Left ventricle myocardium inferior (tissue), 1 donor: ENCODE measurements around the gene OTOS. TPM values are rescaled to one million over a fixed set of nuclear protein-coding genes. Genes with fewer than 3 reads are reported as not detected.

ENCODE experiments used
- DNase-seq: peaks from one replicate; pipeline ENCODE4 v3.0.0-alpha.2; 2020
- H3K27ac ChIP-seq: fragments of 200-600 bp; replicated peaks from 2 replicates; pipeline ENCODE4 v1.8.0; 2021
- H3K27me3 ChIP-seq: fragments of 200-600 bp; 2 replicates; pipeline ENCODE4 v1.8.0; 2021; ENCODE audit warnings: low read depth
- H3K36me3 ChIP-seq: fragments of 200-600 bp; 2 replicates; pipeline ENCODE4 v1.8.0; 2021
- H3K4me1 ChIP-seq: fragments of 200-600 bp; 2 replicates; pipeline ENCODE4 v1.8.0; 2021
- H3K4me3 ChIP-seq: fragments of 200-600 bp; 2 replicates; pipeline ENCODE4 v1.8.0; 2021; ENCODE audit warnings: mild to moderate bottlenecking, moderate library complexity
- H3K9me3 ChIP-seq: fragments of 200-600 bp; replicated peaks from 2 replicates; pipeline ENCODE4 v1.8.0; 2021
- intact Hi-C: fragments of 100-400 bp; cut with micrococcal nuclease; formaldehyde crosslinking; loops from one replicate; pipeline ENCODE4 v1.11.0; 2022
- total RNA-seq: library from RNA; stranded (reverse); fragmentation: NEBNext Ultra II Directional; extraction: Animal tissue kit (Norgen Biotek cat#: 25700); gene quantifications from one replicate; pipeline ENCODE4 v1.2.1, GENCODE V29; 2021
- TF ChIP-seq, protein P1 (sequence below): fragments of 200-600 bp; IDR thresholded peaks from 2 replicates; pipeline ENCODE4 v1.8.0; 2021; ENCODE audit warnings: antibody characterized with exemption, mild to moderate bottlenecking, borderline replicate concordance
- donor health status: DM: no; HTN: yes; CAD: no; lungs with severe emphysema.

OTOS gene
- total RNA-seq, 1 donor from 2014 or later, result not detected

DNA sequence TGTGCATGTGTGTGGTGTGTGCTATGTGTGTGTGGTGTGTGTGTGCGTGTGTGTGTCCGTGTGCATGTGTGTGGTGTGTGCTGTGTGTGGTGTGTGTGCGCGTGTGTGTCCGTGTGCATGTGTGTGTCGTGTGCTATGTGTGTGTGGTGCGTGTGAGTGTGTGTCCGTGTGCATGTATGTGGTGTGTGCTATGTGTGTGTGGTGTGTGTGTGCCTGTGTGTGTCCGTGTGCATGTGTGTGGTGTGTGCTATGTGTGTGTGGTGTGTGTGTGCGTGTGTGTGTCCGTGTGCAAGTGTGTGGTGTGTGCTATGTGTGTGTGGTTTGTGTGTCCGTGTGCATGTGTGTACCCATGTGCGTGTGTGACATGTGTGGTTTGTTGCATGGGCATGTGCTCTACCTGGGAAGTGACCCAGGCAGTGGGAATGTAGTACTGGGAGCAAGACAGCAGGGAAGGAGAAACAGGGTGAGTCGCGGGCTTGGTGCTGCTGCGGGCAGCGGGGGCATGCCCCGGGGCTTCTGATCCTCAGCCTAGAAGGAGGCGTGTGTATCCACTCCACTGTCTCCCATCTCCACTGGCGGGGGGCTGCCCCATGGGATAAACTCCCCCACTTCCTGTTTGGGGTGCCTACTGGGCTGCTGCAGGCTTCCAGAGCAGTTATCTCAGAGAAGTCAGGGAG lies 7.6 kb upstream of the OTOS start:
- intact Hi-C loops, result no loop called here
- DNase-seq, result no peak
- no peaks in the 10 kb centered on the region for H3K4me1 ChIP-seq
- no peaks in the 10 kb centered on the region for H3K9me3 ChIP-seq
- H3K27ac ChIP-seq, result no peak overlapping the region
- peaks cover 77% of the 10 kb centered on the region for H3K27me3 ChIP-seq
- no peaks in the 10 kb centered on the region for H3K36me3 ChIP-seq
- TF ChIP-seq, protein P1, sequence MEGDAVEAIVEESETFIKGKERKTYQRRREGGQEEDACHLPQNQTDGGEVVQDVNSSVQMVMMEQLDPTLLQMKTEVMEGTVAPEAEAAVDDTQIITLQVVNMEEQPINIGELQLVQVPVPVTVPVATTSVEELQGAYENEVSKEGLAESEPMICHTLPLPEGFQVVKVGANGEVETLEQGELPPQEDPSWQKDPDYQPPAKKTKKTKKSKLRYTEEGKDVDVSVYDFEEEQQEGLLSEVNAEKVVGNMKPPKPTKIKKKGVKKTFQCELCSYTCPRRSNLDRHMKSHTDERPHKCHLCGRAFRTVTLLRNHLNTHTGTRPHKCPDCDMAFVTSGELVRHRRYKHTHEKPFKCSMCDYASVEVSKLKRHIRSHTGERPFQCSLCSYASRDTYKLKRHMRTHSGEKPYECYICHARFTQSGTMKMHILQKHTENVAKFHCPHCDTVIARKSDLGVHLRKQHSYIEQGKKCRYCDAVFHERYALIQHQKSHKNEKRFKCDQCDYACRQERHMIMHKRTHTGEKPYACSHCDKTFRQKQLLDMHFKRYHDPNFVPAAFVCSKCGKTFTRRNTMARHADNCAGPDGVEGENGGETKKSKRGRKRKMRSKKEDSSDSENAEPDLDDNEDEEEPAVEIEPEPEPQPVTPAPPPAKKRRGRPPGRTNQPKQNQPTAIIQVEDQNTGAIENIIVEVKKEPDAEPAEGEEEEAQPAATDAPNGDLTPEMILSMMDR, result no peak
- H3K4me3 ChIP-seq, result no peak overlapping the region

DNA sequence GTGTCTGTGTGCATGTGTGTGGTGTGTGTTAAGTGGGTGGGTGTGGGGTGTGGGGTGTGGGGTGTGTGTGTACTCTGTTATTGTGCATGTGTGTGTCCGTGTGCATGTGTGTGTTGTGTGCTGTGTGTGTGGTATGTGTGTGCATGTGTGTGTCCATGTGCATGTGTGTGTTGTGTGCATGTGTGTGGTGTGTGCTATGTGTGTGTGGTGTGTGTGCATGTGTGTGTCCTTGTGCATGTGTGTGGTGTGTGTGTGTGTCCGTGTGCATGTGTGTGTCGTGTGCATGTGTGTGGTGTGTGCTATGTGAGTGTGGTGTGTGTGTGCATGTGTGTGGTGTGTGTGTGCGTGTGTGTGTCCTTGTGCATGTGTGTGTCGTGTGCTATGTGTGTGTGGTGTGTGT lies 6.9 kb upstream of the OTOS start:
- intact Hi-C loops, result no loop called here
- TF ChIP-seq, protein P1, result no peak
- Histone ChIP-seq H3K27me3 (peaks cover 82% of the 10 kb centered on the region), H3K36me3 (no peaks in the 10 kb centered on the region), H3K4me1 (no peaks in the 10 kb centered on the region), H3K27ac (no peak overlapping the region), H3K9me3 (no peaks in the 10 kb centered on the region), H3K4me3 (no peak overlapping the region)
- no peak for DNase-seq

DNA sequence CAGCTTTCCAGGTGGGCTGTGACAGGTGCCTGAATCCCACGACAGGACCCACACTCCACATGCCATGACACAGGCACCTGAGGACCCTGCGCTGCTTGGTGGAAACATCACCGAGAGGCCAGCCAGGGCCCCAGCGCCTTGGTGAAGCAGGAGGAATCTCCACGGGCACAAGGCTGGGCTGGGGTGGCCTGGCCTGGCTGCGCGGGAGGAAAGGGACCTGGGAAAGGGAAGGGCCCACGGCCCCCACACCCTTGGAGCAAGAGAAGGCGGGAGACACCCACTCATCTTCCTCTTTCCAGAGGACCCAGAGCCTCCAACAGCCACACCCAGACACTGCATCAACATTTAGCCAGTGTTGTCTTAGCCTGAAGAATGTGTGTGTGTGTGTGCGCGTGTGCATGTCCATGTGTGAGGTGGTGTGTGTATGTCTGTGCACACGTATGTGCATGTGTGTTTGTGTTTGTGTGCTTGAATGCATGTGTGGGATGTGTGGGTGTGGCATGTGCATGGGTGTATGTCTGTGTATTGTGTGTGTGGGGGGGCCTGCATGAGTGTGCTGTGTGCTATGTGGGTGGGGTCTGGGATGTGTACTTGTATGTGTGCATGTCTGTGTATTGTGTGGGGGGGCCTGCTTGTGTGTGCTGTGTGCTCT lies 6.3 kb upstream of the OTOS start:
- Histone ChIP-seq H3K36me3 (no peaks in the 10 kb centered on the region), H3K4me3 (no peak overlapping the region), H3K27me3 (peaks cover 87% of the 10 kb centered on the region), H3K9me3 (no peaks in the 10 kb centered on the region), H3K4me1 (no peaks in the 10 kb centered on the region), H3K27ac (no peak overlapping the region)
- TF ChIP-seq, protein P1, result no peak
- no peak for DNase-seq
- intact Hi-C loops, result no loop called here

DNA sequence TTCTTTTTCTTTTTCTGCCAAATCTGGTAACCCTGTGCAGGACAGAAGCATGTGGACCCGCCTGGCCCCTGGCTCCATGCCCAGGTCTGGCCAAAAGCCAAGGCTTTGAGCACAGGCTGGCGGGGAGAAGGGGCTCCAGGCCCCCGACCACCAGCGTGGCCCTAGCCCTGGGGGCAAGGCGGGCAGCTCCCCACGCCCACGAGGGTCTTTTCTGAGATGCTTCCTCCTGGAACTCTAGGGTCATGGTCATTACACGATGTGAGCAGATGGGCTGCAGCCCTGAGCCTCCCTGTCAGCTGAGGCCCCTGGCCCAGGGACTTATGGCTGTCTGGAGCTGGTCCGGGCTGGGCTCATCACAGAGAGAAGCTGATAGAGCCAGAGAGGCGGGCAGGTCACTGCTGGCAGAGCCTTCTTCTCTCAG lies 5.7 kb upstream of the OTOS start:
- Histone ChIP-seq H3K9me3 (no peaks in the 10 kb centered on the region), H3K4me3 (no peak overlapping the region), H3K4me1 (no peaks in the 10 kb centered on the region), H3K27me3 (peaks cover 87% of the 10 kb centered on the region), H3K36me3 (no peaks in the 10 kb centered on the region), H3K27ac (no peak overlapping the region)
- TF ChIP-seq, protein P1, result no peak
- no peak for DNase-seq
- intact Hi-C loops, result no loop called here

DNA sequence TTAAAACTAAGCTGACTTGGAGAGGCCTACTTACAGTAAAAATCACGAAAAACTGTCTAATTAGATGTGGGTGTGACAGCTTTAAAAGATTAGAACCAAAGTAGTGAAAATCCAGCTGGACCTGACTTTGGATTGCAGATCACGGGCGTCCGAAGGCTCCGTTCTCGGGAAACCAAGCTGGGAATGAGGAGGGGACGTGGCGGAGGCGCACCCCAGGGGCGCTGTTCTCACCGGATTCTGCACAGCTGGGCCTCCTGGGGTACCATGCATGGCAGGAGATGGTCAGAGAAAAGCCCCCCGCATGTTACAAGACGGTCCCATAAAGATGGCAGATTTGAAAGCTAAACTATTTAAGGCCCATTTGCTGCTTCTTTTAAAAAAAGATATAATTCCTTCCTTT lies 5.0 kb upstream of the OTOS start:
- intact Hi-C loops, result no loop called here
- H3K27me3 ChIP-seq, result peaks cover 86% of the 10 kb centered on the region
- no peak for DNase-seq
- H3K36me3 ChIP-seq, result no peaks in the 10 kb centered on the region
- no peaks in the 10 kb centered on the region for H3K9me3 ChIP-seq
- H3K4me3 ChIP-seq, result no peak overlapping the region
- H3K4me1 ChIP-seq, result no peaks in the 10 kb centered on the region
- no peak overlapping the region for H3K27ac ChIP-seq
- TF ChIP-seq, protein P1, result no peak
